Inflammatory macrophage treated with lipopolysaccharide for 1 hour (primary cell): ENCODE measurements around the gene NCAPH2.

ENCODE experiments used
- DNase-seq, 2 donors: peaks; one replicate each; pipeline ENCODE4 v3.0.0-alpha.2; 2020 to 2022

Gene NCAPH2

DNA sequence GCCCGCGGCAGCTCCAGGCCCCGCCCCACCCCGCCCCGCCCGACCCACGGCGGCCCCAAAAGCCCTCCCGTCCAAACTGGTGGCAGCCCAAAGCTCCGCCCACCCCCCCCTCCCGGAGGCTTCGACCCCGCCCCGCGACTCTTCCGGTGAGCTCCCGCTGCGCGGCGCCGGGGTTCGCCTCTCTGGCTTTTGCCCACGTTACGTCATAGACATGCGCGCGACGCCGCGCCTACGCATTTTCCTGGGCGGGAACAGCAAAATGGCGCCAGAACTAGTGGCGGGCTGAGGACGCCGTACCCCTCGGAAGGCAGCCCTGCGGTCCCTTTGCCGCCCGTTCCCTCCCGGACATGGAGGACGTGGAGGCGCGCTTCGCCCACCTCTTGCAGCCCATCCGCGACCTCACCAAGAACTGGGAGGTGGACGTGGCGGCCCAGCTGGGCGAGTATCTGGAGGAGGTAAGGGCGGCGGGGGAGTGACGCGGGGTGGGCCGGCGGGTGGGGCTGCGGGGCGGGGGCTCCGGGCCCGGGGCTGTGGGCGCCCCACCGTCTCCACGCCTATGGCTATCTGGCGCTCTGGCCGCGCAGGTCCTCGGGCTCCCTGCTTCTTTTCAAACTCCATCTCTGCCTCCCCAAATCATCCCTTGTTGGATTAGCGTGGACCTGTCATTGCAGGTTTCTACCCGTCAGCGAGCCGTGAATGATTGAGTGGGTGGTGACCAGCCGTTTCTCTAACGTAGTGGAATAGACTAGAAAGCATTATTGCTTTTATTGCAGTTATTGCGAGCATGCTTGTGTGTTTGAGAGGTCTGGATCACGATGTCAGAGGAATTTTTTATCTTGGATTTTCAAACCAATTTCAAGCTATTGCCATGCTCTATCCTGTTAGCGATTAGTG, at the start of gene NCAPH2:
Gene NCAPH2 (plus strand): TSS at position 234 of the 894 bp plus-strand sequence. CDS start 114 bp downstream, at position 348.
- peak; percentile 96 to 99 for DNase-seq

DNA sequence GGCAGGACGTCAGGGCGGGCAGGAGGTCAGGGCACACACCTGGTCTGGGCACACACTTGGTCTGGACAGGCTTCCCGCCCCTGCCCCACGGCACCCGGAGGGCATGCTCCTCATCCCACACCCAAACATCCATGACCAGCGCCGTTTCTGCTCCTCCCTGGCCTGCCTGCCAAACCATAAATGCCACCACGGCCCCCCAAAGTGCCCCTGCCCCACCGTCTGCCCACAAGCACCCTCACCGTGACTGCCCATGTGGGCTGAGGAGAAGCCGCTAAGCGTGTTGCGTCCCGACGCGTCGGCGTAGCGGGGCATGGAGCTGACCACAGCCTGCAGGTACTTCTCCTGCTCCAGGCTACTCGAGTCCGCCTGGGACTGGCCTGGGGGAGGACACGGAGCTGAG, 49.0 kb upstream of the NCAPH2 start:
- no peak for DNase-seq

DNA sequence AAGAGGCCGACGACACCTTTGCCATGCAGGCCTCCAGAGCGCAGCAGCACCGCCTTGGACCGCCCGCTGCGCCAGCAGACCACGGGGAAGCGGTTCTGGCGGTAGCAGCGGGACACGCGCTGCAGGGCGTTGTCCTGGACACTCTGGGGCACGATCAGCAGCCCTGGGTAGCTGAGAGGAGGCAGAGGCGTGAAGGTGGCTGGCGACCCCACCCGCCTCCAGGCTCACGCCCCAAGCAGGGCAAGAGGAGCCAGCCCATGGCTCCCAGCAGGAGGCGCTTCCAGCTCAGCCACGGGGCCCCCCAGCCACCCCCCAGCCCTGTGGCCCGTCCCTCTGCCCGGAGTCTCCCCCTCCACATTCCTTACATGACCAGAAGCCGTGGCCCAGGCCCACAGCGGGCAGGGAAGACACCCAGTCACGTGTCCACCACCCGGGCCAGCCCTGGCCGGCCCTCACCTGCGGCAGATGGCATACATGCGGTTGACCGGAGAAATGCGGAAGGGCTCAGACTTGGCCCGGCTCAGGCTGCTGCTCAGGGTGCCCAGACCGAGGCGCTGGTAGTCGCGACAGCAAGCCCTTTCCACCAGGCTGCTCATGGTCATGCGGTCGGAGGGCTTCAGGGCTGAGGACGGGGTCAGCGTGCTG, 48.4 kb upstream of the NCAPH2 start:
- DNase-seq = no peak

DNA sequence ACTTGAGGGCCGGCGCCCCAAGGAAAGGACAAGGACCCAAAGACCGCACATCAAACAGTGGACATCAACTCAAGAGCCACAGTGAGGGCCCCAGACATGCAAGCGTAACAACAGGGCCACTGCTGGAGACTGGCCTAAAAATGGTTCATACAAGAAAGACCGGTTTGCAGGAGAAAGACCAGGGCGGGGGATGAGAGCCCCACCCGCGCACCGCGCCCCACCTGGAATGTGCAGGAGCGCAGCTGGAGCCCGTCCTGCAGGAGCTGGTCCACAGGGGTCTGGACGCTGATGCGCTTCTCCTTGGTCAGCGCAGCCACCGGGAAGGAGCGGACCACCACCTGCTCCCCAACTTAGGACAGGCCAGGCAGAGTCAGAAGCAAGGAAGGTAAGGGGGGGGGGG, 47.1 kb upstream of the NCAPH2 start:
- DNase-seq = no peak

DNA sequence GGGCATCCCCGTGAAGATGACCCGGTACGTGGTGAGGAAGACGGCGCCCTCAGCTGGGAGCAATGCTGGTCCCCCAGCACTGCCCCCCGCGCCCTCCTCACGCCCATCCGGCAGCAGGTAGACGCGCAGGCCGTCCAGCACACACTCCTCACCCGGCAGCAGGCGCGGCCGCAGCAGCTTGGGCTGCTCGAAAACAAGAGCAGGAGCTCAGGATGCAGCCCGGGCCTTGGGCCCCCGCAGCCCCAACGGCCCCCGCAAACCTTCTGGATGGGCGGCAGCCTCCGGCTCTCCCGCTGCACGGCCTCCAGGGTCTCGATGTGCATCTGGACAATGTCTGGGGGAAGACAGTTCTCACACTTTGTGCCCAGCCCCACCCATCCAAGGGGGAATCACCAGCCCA, 46.5 kb upstream of the NCAPH2 start:
- no peak for DNase-seq

DNA sequence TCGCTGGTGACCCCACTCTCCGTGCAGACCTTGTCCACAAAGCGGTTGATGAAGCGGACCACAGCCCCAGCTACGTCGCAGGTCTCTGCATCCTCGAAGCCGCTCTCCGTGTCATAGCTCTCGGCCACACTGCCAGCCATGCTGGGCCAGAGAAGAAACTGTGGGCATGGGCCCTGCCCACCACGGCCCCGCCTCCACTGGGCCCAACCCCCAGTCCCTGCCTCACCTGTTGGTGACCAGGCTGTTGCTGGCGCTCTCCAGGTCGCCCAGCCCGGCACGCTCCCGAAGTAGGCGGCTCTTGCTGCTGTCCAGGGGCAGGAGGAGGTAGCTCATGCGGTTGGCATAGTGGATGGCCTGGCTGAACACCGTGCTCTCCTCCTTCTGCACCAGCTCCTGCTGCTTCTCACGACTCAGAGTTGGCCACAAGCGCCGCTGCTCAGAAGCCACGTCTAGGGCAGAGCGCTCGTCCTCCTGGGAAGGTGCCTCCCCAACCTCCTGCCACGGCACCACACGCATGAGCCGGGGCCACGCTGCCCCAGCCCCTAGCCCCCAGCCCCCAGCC, 46.0 kb upstream of the NCAPH2 start:
- no peak for DNase-seq

DNA sequence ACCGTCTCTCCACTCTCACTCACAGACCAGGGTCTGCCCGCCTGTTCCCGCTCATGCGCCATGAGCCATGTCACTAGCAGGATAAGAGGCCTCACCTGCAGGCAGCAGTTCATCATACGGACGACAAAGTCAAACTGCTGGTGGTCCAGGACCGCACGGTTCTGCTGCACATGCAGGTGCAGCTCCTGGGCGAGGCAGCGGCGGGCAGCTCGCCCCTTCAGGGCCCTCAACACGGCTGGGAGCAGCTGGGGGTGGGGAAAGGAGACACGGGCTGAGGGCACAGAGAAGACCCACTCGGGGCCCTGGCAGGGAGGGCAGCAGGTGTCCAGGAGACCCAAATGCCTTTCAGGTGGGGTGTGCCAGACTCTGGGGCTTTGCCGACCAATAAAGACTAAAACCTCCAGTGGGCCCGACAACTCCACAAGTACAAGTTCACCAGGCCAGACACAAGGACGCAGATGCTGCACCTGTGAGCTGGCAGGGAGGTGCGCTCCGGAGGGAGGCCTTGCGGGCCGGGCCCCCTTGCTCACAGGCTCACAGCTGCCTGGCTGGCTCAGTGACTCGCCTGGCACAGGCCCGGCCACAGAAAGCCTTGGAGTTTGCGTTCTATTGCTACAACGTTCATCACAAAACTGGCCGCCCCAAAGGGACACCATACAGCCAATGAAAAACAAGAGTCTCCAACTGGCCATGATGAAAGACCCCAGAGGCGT, 44.7 kb upstream of the NCAPH2 start:
- DNase-seq = no peak

DNA sequence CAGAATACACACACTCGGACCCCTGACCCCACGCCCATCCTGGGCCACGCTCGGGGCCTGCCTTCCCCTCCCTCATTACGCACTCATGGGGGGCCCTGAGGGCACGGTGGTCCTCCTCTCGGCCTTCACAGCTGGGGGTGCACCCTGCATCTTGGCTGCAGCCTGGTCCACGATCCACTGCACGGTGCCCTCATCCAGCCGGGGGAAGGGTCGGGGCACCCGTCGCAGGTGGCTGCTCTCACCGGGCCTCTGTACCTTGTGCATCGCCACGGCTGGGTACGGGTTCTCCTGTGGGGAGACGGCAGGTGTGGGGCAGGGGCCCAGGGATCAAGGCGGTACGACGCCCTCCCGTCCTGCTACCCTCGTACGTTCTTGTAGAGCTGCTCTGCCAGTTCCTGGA, 43.6 kb upstream of the NCAPH2 start:
- DNase-seq = no peak

DNA sequence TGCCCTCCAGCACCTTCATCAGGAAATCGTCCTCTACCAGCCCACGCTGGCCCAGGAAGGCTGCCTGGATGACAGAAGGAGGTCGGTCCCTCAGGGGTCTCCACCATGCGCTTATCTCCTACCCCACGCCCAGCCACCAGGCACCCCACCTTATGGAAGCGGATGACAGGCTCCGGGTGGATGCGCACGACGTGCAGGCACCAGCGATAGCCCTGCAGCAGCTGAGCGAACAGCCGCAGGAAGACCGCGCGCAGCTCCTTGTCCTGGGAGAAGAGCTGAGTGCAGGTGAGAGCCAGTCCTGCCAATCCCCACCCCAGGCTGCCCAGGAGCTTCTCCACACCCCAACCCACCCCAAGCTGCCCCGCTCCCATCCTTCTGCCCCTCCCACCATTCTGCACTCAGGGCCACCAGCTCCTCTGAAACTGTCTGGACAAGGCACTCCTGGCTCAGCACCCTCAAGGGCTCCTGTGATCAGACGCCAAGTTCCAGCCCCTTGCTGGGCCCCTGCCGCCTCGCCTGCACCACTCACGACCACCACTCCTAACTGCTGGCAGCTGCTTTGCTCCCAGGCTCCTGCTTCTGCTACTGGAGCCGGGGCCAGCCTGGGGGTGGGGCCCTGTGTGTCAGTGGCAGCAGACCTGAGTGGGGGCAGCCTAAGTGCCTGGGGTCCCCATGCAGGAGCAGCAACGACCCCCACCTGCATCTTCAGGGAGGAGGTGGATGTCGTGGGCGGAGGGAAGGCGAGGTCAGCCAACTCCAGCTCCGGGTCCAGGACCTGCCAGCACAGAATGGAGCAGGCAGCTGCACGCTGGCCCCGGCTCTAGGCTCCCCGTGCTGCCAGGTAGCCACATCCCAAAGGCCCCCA, 42.7 kb upstream of the NCAPH2 start:
- DNase-seq = no peak

DNA sequence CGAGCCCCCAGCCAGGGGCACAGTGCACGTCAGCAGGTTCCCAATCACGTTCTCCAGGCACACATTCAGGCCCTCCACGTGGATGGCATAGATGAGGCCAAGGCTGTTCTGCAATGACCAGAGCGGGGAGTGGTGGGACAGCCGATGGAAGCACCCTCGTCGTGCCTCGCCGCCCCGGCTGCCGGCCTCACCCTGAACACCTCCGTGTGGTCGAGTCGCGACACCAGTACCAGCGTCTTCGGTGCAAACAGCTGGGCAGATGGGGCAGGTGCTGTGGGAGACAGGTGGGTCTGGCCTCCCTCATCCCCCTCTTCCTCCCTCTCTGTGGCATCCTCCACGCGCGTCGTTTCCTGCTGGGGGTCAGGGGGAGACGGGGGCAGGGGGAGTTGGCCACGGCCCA, 40.7 kb upstream of the NCAPH2 start:
- DNase-seq = no peak

DNA sequence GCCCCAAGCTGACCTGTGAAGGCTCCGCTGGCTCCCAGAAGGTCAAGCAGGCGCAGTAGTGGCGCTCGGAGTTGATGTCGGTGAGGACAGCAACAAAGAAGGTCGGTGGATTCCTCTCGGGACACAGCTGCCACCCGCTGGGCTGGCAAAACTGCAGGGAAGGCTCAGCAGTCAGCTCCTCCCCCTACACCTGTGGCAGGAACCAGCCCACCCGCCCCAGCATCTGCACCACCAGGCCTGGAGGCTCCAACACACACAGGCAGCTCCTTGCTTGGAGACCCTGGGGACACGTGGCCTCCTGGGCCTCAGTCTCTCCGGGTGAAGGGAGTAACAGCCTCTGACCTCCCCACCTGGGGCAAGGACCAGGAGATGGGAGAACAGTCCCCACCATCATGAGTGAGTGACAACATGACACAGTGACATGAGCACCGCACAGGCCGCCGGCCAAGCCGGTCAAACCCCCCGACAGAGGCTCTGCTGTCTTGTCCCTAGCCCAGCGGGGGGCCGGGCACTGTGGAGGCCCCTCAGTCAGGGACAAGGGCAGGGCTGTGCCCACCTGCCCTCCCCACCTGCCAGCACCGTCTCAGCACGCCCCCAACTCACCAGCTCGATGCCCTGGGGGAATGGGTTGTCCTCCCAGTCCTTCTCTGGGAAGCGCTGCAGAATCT, 40.1 kb upstream of the NCAPH2 start:
- DNase-seq = no peak

DNA sequence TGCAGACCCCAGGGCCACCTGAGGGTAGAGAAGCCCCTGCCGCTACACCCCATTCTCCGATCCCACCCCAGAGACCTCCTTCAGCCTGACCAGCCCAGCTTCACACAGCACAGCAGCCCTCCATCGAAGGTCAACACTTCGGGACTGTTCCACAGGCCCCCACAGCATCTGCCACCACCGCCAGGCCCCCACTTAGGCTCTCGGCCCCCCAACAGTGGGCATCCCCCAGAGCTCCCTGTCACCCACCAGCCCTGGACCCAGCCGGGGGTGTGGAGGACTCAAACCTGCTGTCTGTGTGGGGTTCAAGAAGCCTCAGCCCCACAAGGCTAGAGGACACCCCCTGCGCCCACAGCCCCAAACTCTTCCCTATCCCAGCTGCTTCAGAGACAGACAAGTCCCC, 39.4 kb upstream of the NCAPH2 start:
- DNase-seq = no peak

DNA sequence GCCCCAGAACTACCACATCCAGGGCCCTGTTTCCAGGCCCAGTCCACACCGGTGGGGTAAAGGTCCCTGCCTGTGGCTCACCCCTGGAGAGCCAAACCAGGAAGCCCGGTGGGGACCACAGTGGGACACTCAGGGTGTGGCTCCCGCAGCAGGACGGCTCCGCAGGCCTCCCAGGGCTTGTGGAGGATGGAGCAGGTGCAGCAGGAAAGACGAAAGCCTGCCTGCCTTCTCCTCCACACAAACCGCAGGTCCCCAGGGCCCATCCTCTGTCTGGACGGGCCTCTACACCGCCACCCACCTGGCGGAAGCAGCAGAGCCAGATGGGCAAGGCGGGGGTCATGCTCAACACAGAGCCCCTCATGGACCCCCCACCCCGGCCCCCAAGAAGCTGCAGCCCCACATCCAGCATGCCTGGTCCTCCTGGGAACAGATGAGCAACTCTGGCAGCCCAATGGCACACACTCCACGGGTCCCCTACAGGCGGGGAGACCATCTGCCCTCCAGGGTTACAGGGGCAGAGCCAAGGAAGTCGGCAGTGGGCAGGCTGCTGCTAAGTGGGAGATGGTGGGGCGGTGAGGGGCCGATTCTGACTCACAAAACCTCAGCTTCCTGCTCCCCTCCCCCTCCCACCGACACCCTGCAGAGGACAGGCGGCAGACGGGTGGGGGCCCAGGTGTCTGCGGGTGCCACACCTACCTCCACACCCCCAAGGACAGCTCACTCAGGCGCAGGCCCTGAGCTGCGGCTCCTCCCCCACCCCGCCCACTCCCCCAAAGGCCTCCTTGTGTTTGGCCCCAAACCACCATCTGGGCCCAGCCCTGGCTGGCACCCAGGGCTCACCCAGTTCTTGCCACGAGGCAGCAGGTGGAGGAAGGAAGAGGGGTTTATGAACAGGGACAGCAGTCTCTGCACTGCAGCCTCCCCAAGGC, 38.4 kb upstream of the NCAPH2 start:
- no peak for DNase-seq

DNA sequence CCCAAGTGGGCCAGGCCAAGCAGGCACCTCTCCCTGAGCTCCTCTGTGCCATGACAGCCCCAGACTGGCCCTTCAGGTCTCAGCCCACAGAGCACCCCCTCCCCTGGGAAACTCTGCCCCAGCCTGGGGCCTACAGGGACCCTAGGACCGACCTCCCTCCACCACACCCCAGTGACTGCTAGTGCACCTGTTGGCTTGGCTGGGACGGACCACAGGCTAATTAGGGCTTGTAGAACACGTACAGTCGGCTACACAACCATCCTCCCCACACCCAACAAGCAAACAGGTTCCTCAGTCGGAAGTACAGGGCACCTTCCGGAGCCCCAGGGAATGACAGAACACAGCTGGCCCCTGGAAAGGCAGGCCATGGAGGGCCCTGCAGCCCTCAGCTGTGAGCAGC, 37.5 kb upstream of the NCAPH2 start:
- DNase-seq = no peak

DNA sequence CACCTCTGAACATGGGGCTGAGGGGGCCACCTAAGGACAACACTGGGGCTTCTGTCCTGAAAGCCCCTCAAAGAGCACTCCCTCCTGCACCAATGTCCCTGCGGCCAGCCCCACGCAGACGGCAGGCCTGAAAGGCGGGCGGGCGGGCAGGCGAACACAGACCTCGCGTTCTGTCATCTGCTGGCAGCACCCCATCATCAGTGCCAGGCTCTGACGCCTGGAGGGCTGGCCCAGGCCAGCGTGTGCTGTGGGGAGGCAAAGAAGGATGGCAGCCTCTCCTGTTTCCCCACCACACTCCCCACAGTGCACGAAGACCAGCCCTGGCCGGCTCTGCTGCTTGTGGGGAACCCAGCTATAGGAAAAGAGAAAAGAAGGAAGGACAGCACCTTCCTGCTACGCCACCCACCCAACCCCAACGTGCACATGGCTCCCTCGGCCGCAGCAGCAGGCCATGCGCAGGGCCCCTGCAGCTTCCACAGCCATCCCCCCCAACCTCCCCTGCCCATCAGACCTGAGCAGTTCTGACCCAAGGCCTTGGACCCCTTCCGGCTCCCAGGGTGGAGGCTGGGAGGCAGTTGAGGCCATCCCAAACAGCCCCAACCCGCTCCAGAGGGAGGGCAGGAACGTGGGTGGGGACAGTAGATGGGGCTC, 36.7 kb upstream of the NCAPH2 start:
- DNase-seq = no peak

DNA sequence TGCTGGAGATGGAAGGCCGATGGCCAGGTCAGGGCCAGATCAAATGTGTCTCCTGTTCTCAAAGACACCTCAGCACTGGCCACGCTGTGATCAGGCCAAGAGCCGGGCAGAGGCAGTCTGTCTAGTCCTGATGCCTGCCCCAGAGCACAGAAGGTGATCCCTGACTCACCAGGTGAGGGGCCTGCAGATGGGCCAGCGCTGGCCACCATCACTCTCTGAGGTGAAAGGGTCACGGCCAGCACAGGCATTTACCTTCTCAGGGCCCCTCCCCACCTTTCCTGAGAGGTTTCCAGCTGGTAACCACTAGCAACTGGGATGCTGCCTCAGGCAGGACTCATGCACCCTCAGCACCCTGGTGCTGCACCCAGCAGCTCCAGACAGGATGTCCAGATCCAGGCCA, 36.1 kb upstream of the NCAPH2 start:
- no peak for DNase-seq

DNA sequence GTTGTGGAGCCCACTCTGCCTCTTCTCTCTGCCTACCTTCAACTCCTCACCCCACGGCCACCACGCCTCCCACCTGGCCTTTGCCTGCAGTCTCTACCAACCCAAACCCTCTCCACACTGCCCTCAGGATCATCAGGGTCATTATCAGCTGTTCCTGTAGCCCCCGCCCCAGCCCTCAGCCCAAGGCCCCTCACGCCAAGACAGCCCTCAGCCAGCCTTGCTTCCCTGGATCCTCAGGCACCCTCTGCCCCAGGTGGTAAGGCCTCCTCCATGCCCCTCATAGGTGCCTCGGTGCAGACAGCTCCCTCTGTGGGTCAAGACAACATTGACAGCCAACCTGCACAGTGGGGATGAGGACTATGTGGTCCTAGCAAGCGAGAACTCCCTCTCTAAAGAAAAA, 34.9 kb upstream of the NCAPH2 start:
- DNase-seq = no peak

DNA sequence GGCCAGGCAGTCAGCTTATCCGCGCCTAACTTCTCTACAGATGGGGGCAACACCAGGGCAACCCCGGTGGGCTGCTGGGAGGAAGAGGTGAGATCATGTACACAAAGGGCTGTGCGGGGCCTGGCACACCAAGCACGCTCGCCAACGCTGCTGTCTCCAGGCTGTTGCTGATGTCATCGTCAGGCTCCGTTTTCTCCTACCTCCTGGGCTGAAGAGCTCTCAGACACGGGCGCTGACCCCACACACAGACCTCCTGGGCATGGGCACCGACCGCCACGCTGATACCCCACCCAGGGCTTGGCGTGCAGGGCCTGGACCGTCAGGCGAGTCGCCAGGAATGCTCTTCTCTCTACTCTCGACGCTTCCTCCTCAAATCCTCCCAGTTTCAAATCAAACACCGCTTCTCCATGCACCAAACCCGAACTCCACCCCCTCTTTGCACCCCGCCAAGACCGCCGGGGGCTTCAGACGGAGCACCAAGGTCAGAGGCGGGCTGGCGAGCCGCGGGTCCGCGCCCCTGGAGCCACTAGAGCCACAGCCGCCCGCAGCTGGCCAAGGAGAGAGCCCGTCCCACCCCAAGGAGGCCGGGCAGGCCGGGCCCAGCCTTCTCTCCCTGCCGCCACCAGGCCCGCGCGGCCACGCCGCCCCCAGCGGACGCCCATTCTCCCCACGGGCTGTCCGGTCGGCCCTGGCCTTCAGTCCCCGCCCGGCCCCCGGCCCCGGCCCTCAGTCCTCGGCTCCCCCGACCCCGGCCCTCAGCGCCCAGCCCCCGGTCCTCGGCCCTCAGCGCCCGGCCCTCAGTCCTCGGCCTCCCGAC, 34.0 kb upstream of the NCAPH2 start:
- peak in 1 of 2 donors; percentile 37 for DNase-seq
